ENCODE measurements around the gene HIKESHI.
"Not testable (repeated sequence)": the region's sequence is repeated elsewhere in the genome, so short reads cannot be mapped to it uniquely, and the experiment has no call there.

HIKESHI gene

DNA sequence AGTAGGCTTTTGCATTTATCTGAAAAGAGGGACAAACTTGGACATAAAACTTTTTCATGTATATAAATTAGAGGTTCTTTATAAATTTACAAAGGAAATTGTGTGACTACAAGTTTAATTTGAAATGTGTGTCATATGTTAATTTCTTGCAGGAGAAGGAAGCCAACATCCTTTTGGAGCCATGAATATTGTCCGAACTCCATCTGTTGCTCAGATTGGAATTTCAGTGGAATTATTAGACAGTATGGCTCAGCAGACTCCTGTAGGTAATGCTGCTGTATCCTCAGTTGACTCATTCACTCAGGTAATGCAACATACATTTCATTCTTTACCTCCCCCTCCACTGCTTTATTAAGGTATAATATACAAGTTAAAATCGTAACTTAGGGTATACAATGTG is 35.2 kb downstream of the HIKESHI start:
- DNase-seq (ENCODE audit: low read depth): no peak
- TF ChIP-seq, protein P1, sequence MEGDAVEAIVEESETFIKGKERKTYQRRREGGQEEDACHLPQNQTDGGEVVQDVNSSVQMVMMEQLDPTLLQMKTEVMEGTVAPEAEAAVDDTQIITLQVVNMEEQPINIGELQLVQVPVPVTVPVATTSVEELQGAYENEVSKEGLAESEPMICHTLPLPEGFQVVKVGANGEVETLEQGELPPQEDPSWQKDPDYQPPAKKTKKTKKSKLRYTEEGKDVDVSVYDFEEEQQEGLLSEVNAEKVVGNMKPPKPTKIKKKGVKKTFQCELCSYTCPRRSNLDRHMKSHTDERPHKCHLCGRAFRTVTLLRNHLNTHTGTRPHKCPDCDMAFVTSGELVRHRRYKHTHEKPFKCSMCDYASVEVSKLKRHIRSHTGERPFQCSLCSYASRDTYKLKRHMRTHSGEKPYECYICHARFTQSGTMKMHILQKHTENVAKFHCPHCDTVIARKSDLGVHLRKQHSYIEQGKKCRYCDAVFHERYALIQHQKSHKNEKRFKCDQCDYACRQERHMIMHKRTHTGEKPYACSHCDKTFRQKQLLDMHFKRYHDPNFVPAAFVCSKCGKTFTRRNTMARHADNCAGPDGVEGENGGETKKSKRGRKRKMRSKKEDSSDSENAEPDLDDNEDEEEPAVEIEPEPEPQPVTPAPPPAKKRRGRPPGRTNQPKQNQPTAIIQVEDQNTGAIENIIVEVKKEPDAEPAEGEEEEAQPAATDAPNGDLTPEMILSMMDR (conservative IDR thresholded peaks at IDR 0.05; ENCODE audit: low read depth, low read length): no peak
- no peak overlapping the region for H3K4me3 ChIP-seq (ENCODE audit: low read length)

DNA sequence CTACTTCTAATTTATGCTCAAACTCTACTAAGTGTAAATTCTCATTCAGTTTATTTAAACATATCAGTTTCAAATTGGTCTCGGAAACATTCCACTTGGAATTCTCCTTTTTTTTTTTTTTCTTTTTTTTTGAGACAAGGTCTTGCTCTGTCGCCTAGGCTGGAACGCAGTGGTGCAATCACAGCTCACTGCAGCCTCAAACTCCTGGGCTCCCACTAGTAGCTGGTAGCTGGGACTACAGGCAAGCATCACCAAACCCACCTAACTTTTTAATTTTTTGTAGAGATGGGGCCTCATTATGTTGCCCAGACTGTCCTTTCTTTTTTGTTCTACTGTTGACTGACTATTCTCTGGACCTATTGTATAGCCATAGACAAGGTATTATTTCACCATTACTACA is 39.3 kb downstream of the HIKESHI start:
- no peak for DNase-seq (ENCODE audit: low read depth)
- TF ChIP-seq, protein P1 (conservative IDR thresholded peaks at IDR 0.05; ENCODE audit: low read depth, low read length): no peak

DNA sequence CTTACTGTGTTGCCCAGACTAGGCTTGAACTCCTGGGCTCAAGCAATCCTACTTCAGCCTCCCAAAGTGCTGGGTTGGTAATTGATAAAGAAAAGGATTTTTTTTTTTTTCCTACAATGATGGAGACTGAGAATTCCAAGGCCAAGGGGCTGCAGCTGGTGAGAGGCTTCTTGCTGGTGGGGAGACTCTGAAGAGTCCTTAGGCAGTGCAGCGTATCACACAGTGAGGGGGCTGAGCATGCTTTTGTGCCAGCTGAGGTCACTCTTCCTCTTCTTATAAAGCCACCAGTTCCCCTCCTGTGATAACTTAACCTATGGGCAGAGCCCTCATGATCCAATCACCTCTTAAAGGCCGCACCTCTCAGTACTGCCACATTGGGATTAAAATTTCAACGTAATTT is 44.5 kb downstream of the HIKESHI start:
- DNase-seq (ENCODE audit: low read depth): no peak
- TF ChIP-seq, protein P1 (conservative IDR thresholded peaks at IDR 0.05; ENCODE audit: low read depth, low read length): no peak
- H3K4me3 ChIP-seq (ENCODE audit: low read length): no peak overlapping the region

More for the DNA sequence above, 39.3 kb downstream of the HIKESHI start:
- no peak overlapping the region for H3K4me3 ChIP-seq (ENCODE audit: low read length)

DNA sequence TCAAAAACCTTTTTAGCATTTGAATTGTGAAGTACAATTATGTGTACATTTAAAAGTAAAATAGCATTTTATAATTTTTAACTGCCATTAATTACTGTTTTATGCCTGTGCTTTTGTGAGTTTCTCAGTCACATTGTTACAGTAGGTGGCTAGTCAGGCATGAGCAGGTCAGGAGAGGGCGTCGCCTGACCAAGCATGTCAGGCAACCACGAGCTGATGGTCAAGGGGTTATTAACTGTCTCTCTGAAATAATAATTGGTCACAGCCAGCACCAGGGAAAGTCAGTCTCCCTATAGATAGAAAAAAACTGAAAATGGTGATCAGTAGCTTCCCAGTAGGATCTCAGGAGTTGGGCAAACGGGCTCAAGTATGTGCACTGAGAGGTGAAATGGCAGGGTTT is 53.2 kb downstream of the HIKESHI start:
- TF ChIP-seq, protein P1 (conservative IDR thresholded peaks at IDR 0.05; ENCODE audit: low read depth, low read length): no peak
- DNase-seq (ENCODE audit: low read depth): no peak

DNA sequence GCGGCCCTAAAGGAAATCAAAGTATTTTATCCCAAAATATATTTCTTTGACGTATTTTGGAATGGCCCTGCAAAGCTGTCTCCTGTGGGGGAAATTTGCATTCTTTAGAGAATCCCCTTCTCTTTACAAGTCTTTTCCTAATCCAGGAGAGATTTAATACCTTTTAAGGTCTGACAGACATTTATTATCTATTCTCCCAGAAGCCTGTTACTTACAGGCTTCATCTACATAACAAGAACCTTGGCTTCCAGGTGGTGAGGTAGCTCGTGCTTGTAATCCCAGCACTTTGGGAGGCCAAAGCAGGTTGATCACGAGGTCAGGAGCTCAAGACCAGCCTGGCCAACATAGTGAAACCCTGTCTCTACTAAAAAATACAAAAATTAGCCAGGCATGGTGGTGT is 55.4 kb downstream of the HIKESHI start:
- not testable (repeated sequence) for H3K4me3 ChIP-seq (ENCODE audit: low read length)

More for the DNA sequence above, 53.2 kb downstream of the HIKESHI start:
- H3K4me3 ChIP-seq (ENCODE audit: low read length): no peak overlapping the region

DNA sequence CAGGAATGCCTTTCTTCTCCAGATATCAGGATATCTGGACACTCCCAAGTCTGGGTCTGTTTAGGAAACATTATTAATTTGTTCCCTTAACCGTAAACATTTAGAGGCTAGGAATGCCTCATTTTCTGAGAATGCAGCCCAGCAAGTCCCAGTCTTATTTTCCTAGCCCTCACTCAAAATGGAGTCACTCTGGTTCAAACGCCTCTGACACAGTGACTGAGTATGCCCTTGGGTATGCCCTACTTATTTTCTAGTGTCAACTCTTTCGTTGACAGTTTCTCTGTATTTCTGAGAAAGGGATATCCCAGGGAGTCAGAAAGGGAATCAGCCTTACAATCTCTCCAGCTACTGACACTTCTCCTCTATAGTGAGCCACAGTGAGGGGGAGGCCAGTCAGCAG is 56.7 kb downstream of the HIKESHI start:
- TF ChIP-seq, protein P1 (conservative IDR thresholded peaks at IDR 0.05; ENCODE audit: low read depth, low read length): no peak
- no peak overlapping the region for H3K4me3 ChIP-seq (ENCODE audit: low read length)
- DNase-seq (ENCODE audit: low read depth): no peak

More for the DNA sequence above, 55.4 kb downstream of the HIKESHI start:
- not testable (repeated sequence) for DNase-seq (ENCODE audit: low read depth)

DNA sequence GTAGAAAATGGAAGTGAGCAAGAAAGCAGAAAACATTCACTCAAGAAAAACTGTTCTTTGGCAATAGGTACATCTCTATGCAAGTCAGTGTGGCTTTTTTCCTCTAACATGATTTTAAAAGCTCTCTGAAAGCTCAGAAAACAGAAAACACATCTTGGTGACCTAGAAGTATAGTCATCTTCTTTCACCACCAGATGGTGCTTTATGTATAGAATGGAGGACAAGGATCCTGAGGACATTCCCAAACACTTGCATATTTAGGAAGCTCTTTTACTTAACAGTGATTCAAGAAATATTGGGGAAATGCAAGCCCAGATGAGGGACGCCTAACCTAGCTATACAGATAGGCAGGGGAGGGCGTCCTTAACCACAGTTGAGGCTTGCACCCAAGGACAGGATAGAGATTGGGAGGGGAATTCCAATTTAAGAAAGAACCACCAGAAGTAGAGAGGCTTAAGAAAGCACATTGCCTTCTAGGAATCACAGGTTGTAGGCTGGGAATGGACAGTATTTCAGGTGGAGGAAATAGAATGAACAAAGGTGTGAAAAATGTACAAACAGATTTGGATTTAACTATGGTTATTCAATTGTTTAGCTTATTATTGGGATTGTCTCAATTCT is 58.8 kb downstream of the HIKESHI start:
- H3K4me3 ChIP-seq (ENCODE audit: low read length): no peak overlapping the region
- TF ChIP-seq, protein P1 (conservative IDR thresholded peaks at IDR 0.05; ENCODE audit: low read depth, low read length): peak; percentile 45
- DNase-seq (ENCODE audit: low read depth): no peak

Data from retinal pigment epithelial cell (primary cell).